Stimulated activated CD4-positive, alpha-beta T cell treated with anti-CD3 and anti-CD28 coated beads, Interleukin-2, amount 100 ng/mL, for 4 hours (primary cell): ENCODE results near the gene SIPA1L3.

Experiments
- DNase-seq: peaks from one replicate; pipeline ENCODE4 v3.0.0-alpha.2; 2020; ENCODE audit warnings: low read depth

The SIPA1L3 gene

GRCh38 chr19:37979547-37980082 is 72.6 kb downstream of the SIPA1L3 start:
- DNase-seq, result no peak

DNA sequence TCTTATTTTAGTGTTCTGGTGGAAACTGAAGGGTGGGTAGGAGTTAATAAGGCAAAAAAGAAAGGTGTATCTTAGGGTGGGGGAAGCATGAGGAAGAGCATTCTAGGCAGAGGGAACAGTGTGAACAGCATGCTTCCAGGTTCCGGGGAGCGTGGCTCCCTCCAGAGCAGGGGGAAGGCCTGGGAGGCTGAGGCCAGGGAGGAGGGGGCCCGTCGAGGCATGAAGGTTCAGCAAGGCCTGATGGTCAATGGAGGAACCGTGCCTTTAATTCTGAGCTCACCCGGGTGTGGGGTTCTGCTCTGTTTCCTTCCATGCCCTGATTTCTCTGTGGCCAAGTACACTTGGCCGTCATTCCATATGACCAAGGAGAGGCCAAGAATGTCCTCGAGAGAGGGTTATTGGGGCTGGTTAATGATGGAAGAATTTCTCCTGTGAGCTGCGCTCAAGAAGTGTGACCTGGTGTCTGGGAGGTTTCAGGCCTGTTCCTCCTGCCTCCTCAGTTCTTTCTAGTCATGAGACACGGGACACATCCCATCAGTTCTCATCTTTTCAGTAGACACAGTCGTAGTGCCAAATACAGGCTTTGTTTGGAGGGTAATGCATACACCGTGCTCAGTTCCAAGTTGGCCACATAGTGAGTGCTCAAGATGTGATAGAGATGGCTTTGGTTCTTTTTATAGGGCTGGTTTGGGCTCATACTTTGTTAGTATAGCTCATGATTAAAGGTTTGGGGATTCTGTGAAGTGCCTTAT is 73.6 kb downstream of the SIPA1L3 start:
- DNase-seq, result no peak

DNA sequence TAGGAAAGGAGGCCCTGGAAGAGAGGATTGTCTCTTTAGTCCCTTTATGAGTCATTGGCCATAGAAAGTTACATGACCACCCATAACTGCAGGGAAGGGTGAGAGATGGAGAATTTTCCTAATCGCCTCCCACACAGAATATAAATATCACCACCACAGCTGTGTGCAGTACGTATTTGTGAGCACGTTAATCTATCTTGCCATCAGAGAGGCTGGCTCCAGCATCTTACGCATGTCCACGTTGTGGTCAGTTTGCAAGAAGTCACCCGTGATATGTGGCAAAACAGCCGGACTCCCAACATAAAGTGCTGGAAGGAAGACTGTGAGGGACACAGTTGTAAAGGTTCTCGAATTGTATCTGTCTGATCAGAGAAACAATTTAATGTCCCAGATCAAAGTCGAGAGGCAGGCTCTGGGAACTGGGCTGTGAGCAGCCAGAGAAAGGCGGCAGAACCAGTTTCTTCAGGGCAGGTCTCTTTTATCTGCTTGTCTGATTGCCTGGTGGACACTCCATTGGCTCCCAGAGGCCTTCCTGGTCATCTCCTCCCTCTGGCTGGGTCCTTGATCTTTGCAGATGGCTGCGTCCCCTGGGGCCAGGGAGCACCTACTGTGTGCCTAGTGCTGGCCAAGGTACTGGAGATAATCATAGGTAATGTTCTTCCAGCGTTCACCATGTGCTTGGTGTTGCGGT is 74.9 kb downstream of the SIPA1L3 start:
- no peak for DNase-seq

DNA sequence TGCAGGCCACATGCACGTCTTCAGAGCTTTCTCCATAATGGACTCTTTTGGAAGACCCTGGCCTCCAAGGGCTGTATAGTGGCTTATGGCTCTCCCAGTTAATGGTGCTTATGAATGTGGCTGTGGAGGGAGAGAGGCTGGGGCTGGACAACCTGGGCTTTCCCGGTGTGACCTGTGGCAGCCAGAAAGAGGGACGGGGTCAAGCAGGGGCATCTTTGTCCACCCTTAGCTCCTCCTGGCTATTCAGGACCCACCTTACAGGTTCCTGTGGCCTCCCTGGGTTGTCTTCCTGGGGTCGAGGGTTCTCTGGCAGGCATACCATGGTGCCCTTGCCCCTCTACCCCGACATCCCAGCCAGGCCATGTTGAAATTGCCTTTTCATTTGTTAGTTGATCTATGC is 75.6 kb downstream of the SIPA1L3 start:
- DNase-seq, result no peak

DNA sequence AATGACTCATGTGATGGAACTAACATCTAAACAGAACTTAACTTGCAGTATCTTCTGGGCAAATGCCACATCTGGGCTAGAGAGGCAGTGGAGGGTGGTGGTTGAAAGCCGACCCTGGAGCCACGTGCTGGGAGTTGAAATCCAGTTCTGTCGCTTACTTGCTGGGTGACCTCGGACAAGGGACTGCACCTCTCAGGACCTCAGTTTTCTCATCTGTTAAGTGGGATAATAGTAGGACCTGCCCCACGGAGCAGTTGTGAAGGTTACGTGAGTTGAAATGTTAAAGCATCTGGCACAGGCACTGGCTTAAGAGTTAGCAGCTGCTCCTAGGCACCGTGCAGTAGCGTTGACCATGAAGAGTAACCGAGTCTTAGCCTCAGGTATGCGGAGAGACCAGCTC is 76.1 kb downstream of the SIPA1L3 start:
- no peak for DNase-seq

DNA sequence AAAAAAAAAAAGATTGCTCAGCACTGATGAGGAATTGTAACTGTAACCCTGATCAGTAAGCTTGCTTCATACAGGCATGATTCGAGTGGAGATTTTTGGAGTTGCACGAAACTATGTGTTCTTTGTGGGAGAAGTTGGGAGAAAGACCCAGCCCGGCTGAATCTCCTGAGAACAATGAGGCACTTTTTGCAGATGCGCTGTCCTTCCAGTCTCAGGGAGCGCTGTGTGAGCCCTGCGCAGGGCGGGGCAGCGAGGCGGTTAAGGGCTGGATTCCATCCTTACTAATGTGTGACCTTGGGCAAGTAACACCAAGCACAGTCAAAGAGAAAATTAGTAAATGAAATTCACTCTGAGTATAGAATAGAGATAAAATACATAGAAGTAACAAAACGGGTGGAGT is 76.9 kb downstream of the SIPA1L3 start:
- no peak for DNase-seq

GRCh38 chr19:37986048-37986750 is 79.2 kb downstream of the SIPA1L3 start:
- DNase-seq, result no peak

GRCh38 chr19:37987356-37988332 is 80.6 kb downstream of the SIPA1L3 start:
- no peak for DNase-seq

DNA sequence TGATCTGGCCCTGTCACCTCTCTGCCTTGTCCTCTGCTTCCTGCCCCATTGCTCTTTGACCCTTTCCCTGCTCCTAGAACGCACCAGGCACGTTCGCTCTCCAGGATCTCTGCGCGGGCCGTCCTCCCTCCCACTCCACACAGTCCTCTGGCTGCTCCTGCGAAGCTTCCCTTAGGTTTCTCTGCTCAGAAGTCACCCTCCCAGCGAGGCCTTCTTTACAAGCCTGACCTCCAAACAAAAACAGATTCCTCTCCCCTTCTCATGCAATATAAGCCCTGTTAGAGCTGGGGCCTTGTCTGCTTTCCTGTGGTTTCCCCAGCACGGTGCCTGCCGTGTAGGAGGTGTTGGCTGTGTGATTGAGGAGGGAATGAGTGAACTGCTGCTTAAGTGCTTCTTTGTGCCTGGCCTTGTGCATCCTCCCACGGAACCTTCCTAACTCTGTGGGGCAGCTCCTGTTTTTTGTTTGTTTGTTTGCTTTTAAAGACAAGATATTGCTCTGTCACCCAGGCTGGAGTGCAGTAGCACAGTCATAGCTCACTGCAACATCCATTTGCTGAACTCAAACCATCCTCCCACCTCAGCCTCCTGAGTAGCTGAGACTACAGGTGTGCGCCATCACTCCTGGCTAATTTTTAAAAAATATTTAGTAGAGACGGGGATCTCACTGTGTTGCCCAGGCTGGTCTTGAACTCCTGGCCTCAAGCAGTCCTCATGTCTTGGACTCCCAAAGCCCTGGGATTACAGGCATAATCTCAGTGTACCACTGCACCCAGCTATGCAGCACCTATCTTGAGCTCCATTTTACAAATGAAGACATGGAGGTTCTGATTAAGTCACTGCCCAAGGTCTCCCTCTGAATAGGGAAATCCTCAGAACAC is 82.0 kb downstream of the SIPA1L3 start:
- DNase-seq, result no peak

- DNase-seq, result no peak
These were observed 82.8 kb downstream of the SIPA1L3 start for GRCh38 chr19:37989855-37990254.

DNA sequence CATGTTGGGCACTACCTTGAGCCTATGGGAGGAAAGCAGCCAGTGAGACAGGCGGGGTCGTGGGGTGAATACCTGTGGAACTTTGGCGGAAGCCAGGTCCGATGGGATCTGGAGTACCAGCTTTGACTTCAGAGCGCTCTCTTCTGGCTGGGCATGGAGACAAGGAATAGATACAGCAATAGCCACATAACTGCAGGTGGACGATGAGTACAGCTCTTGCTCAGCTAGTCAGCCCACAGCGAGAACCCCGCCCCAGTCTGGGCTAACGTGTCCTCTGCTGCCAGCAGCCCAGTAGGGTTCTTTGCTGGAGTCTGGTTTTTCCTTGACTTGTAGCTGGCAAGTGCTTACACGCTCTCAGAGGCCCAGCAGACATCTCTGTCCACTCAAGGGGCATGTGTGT is 83.4 kb downstream of the SIPA1L3 start:
- DNase-seq, result no peak

DNA sequence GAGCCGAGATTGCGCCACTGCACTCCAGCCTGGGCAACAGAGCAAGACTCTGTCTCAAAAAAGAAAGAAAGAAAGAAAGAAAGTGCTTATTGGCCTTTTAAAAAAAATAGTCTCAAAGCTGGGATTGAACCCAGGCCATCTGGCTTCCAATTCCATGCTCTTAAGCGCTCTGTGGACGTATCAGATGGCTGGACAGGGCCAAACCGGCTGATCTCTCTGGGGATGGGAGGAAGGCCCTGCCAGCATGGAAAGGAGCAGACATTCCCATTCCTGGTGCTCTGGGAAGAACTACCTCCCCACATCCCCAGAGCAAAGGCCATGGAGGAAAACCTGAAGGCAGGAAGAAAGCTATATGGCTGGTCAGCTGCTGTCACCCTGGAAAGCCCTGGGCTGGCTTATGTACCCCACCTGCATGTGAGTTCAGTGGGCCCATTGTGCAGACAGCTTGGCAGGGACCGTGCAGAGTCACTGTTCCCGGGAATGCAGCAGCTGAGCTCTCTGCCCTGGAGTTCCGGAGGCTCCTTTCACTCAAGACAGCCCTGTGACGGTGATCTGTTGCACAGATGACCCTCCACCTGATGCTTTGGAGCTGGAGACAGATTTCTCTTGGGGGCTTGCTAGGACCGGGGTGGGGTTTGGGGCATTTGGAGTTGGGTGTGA is 84.3 kb downstream of the SIPA1L3 start:
- no peak for DNase-seq

GRCh38 chr19:37991841-37992248 is 84.8 kb downstream of the SIPA1L3 start:
- DNase-seq, result no peak

DNA sequence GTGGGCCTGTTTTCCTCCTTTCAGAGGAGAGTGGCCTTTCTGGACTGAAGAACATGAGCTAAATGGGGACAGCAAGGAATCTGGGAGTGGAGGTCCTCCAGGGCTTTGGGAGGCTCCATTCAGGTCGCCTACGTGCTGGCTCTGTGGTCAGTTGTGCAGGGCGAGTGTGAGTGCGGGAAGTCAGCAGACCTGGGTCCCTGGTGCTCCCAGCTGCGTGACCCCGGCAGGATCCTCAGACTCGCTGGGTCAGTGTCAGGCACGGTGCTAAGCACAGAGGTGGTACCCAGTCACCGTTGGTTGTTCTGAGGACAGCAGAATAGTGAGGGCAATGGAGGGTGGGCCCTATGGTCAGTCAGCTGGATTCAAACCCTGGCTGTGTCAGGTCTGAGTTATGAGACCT is 85.8 kb downstream of the SIPA1L3 start:
- no peak for DNase-seq

DNA sequence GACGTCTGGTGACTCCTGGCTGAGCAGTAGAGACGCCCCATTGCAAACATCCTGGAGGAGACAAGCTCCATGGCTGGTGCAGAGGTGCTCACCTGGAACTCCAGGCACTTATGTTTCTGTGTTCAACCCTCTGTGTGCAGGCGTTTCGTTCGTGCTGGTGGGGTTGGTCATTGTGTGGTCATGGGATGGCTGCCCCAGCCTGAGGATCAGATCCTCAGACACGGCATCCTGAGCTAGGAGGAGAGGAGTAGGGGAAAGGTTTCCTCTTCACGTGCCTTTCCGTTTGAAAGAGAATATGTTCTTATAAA is 87.8 kb downstream of the SIPA1L3 start:
- no peak for DNase-seq

DNA sequence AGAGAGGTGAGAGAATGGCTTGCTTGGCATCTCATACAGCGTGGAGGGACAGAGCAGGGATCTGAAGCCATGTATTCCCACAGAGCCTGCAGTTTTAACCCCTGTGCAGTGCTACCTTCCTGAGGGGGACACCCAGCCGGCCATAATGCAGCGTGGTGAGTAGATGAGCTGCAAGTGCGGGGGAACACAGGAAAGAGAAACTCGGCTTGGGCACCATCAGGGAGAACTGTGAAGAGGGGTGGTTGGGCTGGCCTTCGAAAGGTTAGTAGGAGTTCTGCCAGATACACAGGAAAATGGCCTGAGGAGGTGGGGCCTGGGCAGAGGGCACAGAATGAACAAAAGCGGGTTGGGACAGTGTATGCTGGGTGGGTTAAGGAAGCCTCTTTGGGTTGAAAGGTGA is 88.3 kb downstream of the SIPA1L3 start:
- no peak for DNase-seq

DNA sequence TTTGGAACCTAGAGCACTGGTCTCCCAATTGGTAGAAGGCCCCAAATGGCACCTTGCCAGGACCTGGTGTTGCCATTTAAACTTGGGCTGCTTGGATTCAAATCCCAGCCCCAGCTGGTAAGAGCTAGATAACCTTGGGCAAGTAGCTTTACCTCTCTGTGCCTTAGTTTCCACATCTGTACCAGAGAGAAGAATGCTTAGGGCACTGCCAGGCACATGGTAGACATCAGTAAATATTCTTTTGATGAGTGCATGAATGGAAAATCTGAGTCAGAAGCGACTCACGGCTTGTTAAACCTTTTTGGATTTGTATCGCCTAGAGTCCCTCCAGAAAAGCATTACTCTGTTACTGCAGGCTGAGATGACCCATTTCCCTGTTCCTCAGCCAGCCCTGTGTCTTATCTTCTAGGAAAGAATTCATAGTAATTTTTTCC is 90.9 kb downstream of the SIPA1L3 start:
- DNase-seq, result no peak

DNA sequence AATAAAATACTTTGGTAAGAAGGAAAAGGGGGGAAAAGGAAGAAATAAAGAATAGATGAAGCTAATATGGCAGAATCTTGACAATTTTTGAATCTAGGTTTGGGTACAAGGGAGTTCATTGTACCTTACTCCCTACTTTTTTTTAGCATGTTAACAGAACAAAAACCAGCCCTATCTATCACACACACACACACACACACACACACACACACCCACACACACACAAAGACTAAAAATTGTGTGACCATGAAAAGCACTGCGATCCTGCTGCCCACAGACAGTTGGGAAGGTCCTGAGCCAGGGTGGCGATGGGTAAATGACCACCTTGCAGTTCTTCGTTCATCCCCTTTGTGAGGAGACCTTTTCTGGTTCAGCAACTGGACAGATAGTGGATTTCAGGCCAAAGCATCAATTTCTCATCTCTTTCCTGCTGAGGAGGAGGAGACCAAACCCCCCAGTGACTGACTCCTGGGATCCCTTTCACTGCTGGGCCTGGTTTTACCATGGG is 91.8 kb downstream of the SIPA1L3 start:
- DNase-seq, result no peak

- DNase-seq, result no peak
These were observed 92.6 kb downstream of the SIPA1L3 start for GRCh38 chr19:37999309-38000213.
